H9 (cell line): ENCODE results near the gene KRTAP2-3. TPM values are rescaled to one million over a fixed set of nuclear protein-coding genes. Genes with fewer than 3 reads are reported as not detected.
"Not testable (repeated sequence)": the region's sequence is repeated elsewhere in the genome, so short reads cannot be mapped to it uniquely, and the experiment has no call there.

Experiments
- DNase-seq: peaks from one replicate; pipeline ENCODE4 v3.0.0-alpha.2; 2017
- H2AFZ ChIP-seq: one replicate; pipeline ENCODE4 v1.6.1; 2013; ENCODE audit warnings: mild to moderate bottlenecking, low read length, control low read depth, moderate library complexity
- H2AK5ac ChIP-seq: 2 replicates; pipeline ENCODE4 v1.6.1; 2013; ENCODE audit warnings: low read length, control low read depth, mixed read lengths; ENCODE audit not compliant: insufficient read length
- H2BK120ac ChIP-seq: one replicate; pipeline ENCODE4 v1.6.1; 2013; ENCODE audit warnings: low read depth, mild to moderate bottlenecking, low read length, control low read depth, inconsistent platforms; ENCODE audit not compliant: poor library complexity, severe bottlenecking
- H2BK12ac ChIP-seq: 2 replicates; pipeline ENCODE4 v1.6.1; 2013; ENCODE audit warnings: low read length, control low read depth, mixed read lengths, low read depth; ENCODE audit not compliant: insufficient read length
- H2BK15ac ChIP-seq: 2 replicates; pipeline ENCODE4 v1.6.1; 2013; ENCODE audit warnings: low read depth, low read length, control low read depth
- H2BK20ac ChIP-seq: one replicate; pipeline ENCODE4 v1.6.1; 2013; ENCODE audit warnings: low read depth, mild to moderate bottlenecking, low read length, control low read depth, inconsistent platforms; ENCODE audit not compliant: poor library complexity, severe bottlenecking
- H2BK5ac ChIP-seq: 2 replicates; pipeline ENCODE4 v1.6.1; 2013; ENCODE audit warnings: low read length, control low read depth, mixed read lengths; ENCODE audit not compliant: insufficient read length
- H3K14ac ChIP-seq: 2 replicates; pipeline ENCODE4 v1.6.1; 2013; ENCODE audit warnings: low read length, control low read depth; ENCODE audit not compliant: insufficient read depth
- H3K18ac ChIP-seq: 2 replicates; pipeline ENCODE4 v1.6.1; 2013; ENCODE audit warnings: low read depth, mild to moderate bottlenecking, mixed read lengths, low read length, control low read depth; ENCODE audit not compliant: insufficient read length
- H3K23ac ChIP-seq: 2 replicates; pipeline ENCODE4 v1.6.1; 2013; ENCODE audit warnings: low read length, control low read depth, mixed read lengths, low read depth; ENCODE audit not compliant: insufficient read length
- H3K23me2 ChIP-seq: 2 replicates; pipeline ENCODE4 v1.6.1; 2013; ENCODE audit warnings: low read depth, mild to moderate bottlenecking, mixed read lengths, low read length, control low read depth; ENCODE audit not compliant: insufficient read length, poor library complexity, severe bottlenecking
- H3K27ac ChIP-seq: 2 replicates; pipeline ENCODE4 v1.5.1; 2013; ENCODE audit warnings: low read length, control low read depth, mixed read lengths, low read depth; ENCODE audit not compliant: insufficient read length
- H3K27me3 ChIP-seq: 2 replicates; pipeline ENCODE4 v1.6.1; 2013; ENCODE audit warnings: low read length, control low read depth, inconsistent platforms; ENCODE audit not compliant: insufficient read depth
- H3K4ac ChIP-seq: 2 replicates; pipeline ENCODE4 v1.6.1; 2013; ENCODE audit warnings: low read depth, mild to moderate bottlenecking, control low read depth, inconsistent platforms, low read length, moderate library complexity
- H3K4me1 ChIP-seq: 2 replicates; pipeline ENCODE4 v1.6.1; 2013; ENCODE audit warnings: low read length, control low read depth, inconsistent platforms; ENCODE audit not compliant: insufficient read depth
- H3K4me2 ChIP-seq: 2 replicates; pipeline ENCODE4 v1.6.1; 2013; ENCODE audit warnings: low read length, control low read depth, mixed read lengths; ENCODE audit not compliant: insufficient read length, insufficient read depth
- H3K56ac ChIP-seq: 2 replicates; pipeline ENCODE4 v1.6.1; 2013; ENCODE audit warnings: low read depth, mild to moderate bottlenecking, mixed read lengths, low read length, control low read depth; ENCODE audit not compliant: insufficient read length
- H3K79me1 ChIP-seq: 2 replicates; pipeline ENCODE4 v1.6.1; 2013; ENCODE audit warnings: low read depth, mild to moderate bottlenecking, moderate library complexity, low read length, control low read depth, inconsistent platforms; ENCODE audit not compliant: insufficient read depth, poor library complexity, severe bottlenecking
- H3K79me2 ChIP-seq: 2 replicates; pipeline ENCODE4 v1.6.1; 2013; ENCODE audit warnings: low read length, control low read depth, inconsistent platforms; ENCODE audit not compliant: insufficient read depth
- H3K9ac ChIP-seq: 2 replicates; pipeline ENCODE4 v1.6.1; 2013; ENCODE audit warnings: low read length, control low read depth, mixed read lengths; ENCODE audit not compliant: insufficient read length; ENCODE audit errors: extremely low read depth
- H3K9me3 ChIP-seq: one replicate; pipeline ENCODE4 v1.6.1; 2013; ENCODE audit warnings: low read depth, low read length, inconsistent platforms; ENCODE audit not compliant: control insufficient read depth
- H3T11ph ChIP-seq: one replicate; pipeline ENCODE4 v1.6.1; 2013; ENCODE audit warnings: mild to moderate bottlenecking, low read length, control low read depth, inconsistent platforms
- H4K20me1 ChIP-seq: one replicate; pipeline ENCODE4 v1.6.1; 2013; ENCODE audit not compliant: control insufficient read depth, insufficient read length, insufficient read depth
- H4K5ac ChIP-seq: 2 replicates; pipeline ENCODE4 v1.6.1; 2013; ENCODE audit warnings: low read depth, mild to moderate bottlenecking, mixed read lengths, low read length, control low read depth; ENCODE audit not compliant: insufficient read length
- H4K8ac ChIP-seq: replicated peaks from 2 replicates; pipeline ENCODE4 v1.6.1; 2013; ENCODE audit warnings: low read length, control low read depth, mixed read lengths, low read depth; ENCODE audit not compliant: insufficient read length
- H4K91ac ChIP-seq: 2 replicates; pipeline ENCODE4 v1.6.1; 2013; ENCODE audit warnings: low read depth, mild to moderate bottlenecking, moderate library complexity, mixed read lengths, low read length, control low read depth; ENCODE audit not compliant: insufficient read length
- H3K27ac Mint-ChIP-seq, 3 experiments: 2 replicates in 2 of 3; 3 replicates in 1 of 3; pipeline ENCODE4 v1.8.0; 2020 to 2021; ENCODE audit warnings: mixed read lengths in 3 of 3, mild to moderate bottlenecking in 1 of 3, moderate library complexity in 1 of 3
- H3K27me3 Mint-ChIP-seq: 2 replicates; pipeline ENCODE4 v1.8.0; 2021; ENCODE audit warnings: low read depth, mild to moderate bottlenecking, moderate library complexity, mixed read lengths
- H3K36me3 Mint-ChIP-seq, 3 experiments: 2 replicates in 2 of 3; 3 replicates in 1 of 3; pipeline ENCODE4 v1.8.0; 2020 to 2021; ENCODE audit warnings: low read depth in 3 of 3, mixed read lengths in 3 of 3; ENCODE audit not compliant: insufficient read depth in 1 of 3
- H3K4me1 Mint-ChIP-seq, 2 experiments: 2 replicates each; pipeline ENCODE4 v1.8.0; 2020; ENCODE audit warnings: mixed read lengths in 2 of 2
- H3K4me3 Mint-ChIP-seq, 2 experiments: 2 replicates in 1 of 2; 3 replicates in 1 of 2; pipeline ENCODE4 v1.8.0; 2020 to 2021; ENCODE audit warnings: mild to moderate bottlenecking in 2 of 2, mixed read lengths in 2 of 2, moderate library complexity in 1 of 2
- H3K9me3 Mint-ChIP-seq, 2 experiments: 2 replicates in 1 of 2; 3 replicates in 1 of 2; pipeline ENCODE4 v1.8.0; 2020; ENCODE audit warnings: mild to moderate bottlenecking in 2 of 2, mixed read lengths in 2 of 2, moderate library complexity in 1 of 2
- WGBS: extraction: QIAGEN DNeasy Blood & Tissue Kit; methylation state at CpG from one replicate; pipeline ENCODE4 v1.1.7; 2013; ENCODE audit warnings: missing lambda C conversion rate, low lambda C conversion rate, mixed read lengths; ENCODE audit not compliant: insufficient read length; ENCODE audit errors: extremely low coverage; 5-methylcytosine and 5-hydroxymethylcytosine counted together
- total RNA-seq: library from RNA; stranded (reverse); gene quantifications from 2 replicates; pipeline ENCODE4 v1.2.1, GENCODE V29; 2021
- TF ChIP-seq, protein P1 (sequence below): fragments of 200-600 bp; sonication (generic); conservative IDR thresholded peaks from 3 replicates; pipeline ENCODE4 v1.8.0; 2021; ENCODE audit warnings: antibody characterized with exemption, mild to moderate bottlenecking

KRTAP2-3 gene
- total RNA-seq, 1 experiment from 2014 or later: not detected

DNA sequence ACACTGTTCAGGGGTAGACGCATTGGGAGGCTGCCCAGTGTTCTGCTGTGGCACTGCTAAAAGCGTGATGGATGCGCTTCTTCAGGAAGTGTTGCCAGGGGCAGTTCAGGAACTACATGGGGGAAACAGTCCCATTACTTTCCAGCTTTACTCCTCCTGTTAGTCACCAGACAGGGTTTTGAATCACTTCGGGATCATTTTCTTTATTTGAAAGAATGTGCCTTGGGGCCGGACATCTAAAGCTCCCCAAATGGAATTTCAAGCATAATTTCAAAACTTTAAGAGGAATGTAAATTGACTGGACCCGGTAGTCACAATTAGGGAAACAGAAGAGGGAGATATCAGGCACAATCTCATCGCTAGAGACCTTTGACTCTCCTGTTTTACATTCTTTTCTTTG lies 11.5 kb downstream of the KRTAP2-3 start:
- H2BK12ac ChIP-seq: no peak overlapping the region
- no peak overlapping the region for H2AFZ ChIP-seq
- H2BK15ac ChIP-seq: no peak overlapping the region
- no peak overlapping the region for H3K18ac ChIP-seq
- no peaks in the 10 kb centered on the region for H3K23me2 ChIP-seq
- no peaks in the 10 kb centered on the region for H4K20me1 ChIP-seq
- H3K23ac ChIP-seq: no peak overlapping the region
- H3K4me2 ChIP-seq: no peak overlapping the region
- no peaks in the 10 kb centered on the region for H3K4me1 ChIP-seq
- no peak overlapping the region for H2BK120ac ChIP-seq
- no peak overlapping the region for H2BK5ac ChIP-seq
- H3T11ph ChIP-seq: no peak overlapping the region
- no peak for DNase-seq
- no peak overlapping the region for H3K9ac ChIP-seq
- Mint-ChIP-seq H3K4me1 (peaks cover 19% of the 10 kb centered on the region in 2 experiments), H3K36me3 (no peaks in the 10 kb centered on the region), H3K27ac (no peak overlapping the region), H3K27me3 (no peaks in the 10 kb centered on the region), H3K4me3 (no peak overlapping the region), H3K9me3 (peaks cover 0 to 2% of the 10 kb centered on the region in 2 experiments; a peak in 3 of 5 replicates)
- no peak overlapping the region for H4K8ac ChIP-seq
- H3K27ac ChIP-seq: no peak overlapping the region
- H2AK5ac ChIP-seq: no peak overlapping the region
- H3K4ac ChIP-seq: no peak overlapping the region
- no peak overlapping the region for H2BK20ac ChIP-seq
- H4K5ac ChIP-seq: no peak overlapping the region
- no peak overlapping the region for H3K56ac ChIP-seq
- WGBS: no CpG with 5 or more reads among the region's 7 CpGs
- H3K79me1 ChIP-seq: no peaks in the 10 kb centered on the region
- no peak overlapping the region for H3K14ac ChIP-seq
- no peaks in the 10 kb centered on the region for H3K9me3 ChIP-seq
- no peak overlapping the region for H4K91ac ChIP-seq
- no peaks in the 10 kb centered on the region for H3K27me3 ChIP-seq
- TF ChIP-seq, protein P1, sequence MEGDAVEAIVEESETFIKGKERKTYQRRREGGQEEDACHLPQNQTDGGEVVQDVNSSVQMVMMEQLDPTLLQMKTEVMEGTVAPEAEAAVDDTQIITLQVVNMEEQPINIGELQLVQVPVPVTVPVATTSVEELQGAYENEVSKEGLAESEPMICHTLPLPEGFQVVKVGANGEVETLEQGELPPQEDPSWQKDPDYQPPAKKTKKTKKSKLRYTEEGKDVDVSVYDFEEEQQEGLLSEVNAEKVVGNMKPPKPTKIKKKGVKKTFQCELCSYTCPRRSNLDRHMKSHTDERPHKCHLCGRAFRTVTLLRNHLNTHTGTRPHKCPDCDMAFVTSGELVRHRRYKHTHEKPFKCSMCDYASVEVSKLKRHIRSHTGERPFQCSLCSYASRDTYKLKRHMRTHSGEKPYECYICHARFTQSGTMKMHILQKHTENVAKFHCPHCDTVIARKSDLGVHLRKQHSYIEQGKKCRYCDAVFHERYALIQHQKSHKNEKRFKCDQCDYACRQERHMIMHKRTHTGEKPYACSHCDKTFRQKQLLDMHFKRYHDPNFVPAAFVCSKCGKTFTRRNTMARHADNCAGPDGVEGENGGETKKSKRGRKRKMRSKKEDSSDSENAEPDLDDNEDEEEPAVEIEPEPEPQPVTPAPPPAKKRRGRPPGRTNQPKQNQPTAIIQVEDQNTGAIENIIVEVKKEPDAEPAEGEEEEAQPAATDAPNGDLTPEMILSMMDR: no peak
- no peaks in the 10 kb centered on the region for H3K79me2 ChIP-seq

DNA sequence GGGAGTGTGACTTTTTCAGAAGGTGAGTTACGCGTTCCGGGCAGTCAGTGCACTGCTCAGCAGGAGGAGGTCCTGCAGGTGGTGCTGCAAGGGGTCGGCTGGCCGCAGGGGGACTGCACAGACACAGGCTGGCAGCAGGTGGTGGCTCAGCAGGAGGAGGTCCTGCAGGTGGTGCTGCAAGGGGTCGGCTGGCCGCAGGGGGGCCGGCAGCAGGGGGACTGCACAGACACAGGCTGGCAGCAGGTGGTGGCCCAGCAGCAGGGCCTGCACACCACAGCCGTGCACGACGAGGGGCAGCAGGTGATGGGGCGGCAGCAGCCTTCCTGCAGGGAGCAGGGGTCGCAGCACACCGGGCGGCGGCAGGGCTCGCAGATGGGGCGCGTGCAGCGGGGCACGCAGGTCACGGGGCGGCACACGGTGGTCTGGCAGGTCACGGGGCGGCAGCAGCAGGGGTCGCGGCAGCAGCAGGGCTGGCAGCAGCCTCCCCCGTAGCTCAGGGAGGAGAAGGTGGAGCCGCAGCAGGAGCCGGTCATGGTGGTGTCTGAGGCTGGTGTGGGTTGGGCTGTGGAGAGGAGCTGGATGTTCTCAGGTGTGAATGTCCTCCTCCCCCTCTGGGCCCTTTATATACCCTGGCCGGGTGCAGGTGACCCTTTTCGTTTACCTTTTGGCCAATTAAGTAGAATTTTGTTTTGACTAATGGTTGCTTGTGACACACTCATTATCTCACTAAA lies 13.0 kb downstream of the KRTAP2-3 start, which contains the start of gene KRTAP2-1:
TSS of gene KRTAP2-1 (minus strand) at position 582 of the 731 bp plus-strand sequence. CDS start at position 533, 49 bp downstream.
- H2BK120ac ChIP-seq, H3K9me3 ChIP-seq, H4K5ac ChIP-seq, H3K9ac ChIP-seq, H3K4me3 Mint-ChIP-seq, H3K27me3 Mint-ChIP-seq, H2AFZ ChIP-seq, H3K56ac ChIP-seq, H3K4me2 ChIP-seq, H3K4ac ChIP-seq, H2BK15ac ChIP-seq, H3K79me1 ChIP-seq, H3K36me3 Mint-ChIP-seq, H3K18ac ChIP-seq, H3K23me2 ChIP-seq, H2BK20ac ChIP-seq, DNase-seq, H3K4me1 ChIP-seq, H2BK5ac ChIP-seq, H3K79me2 ChIP-seq, H4K20me1 ChIP-seq, H3K9me3 Mint-ChIP-seq, H2AK5ac ChIP-seq, H4K91ac ChIP-seq, H3K27ac ChIP-seq, H3K23ac ChIP-seq, H4K8ac ChIP-seq, H3K14ac ChIP-seq, H2BK12ac ChIP-seq, H3K27me3 ChIP-seq: not testable (repeated sequence)
- peaks cover 19% of the 10 kb centered on the region in 2 experiments for H3K4me1 Mint-ChIP-seq
- WGBS: no CpG with 5 or more reads among the region's 33 CpGs
- peak within 1 kb of the TSS; percentile 26 to 48 (median 46); a peak in 4 of 7 replicates for H3K27ac Mint-ChIP-seq
- peak within 1 kb of the TSS; percentile 26 for H3T11ph ChIP-seq
